Glomerular visceral epithelial cell (primary cell): Measurements from ENCODE around the gene RASAL2.

Experiments
- DNase-seq: peaks from one replicate; pipeline ENCODE4 v3.0.0-alpha.2; 2016; ENCODE audit errors: extremely low spot score

Gene RASAL2

DNA sequence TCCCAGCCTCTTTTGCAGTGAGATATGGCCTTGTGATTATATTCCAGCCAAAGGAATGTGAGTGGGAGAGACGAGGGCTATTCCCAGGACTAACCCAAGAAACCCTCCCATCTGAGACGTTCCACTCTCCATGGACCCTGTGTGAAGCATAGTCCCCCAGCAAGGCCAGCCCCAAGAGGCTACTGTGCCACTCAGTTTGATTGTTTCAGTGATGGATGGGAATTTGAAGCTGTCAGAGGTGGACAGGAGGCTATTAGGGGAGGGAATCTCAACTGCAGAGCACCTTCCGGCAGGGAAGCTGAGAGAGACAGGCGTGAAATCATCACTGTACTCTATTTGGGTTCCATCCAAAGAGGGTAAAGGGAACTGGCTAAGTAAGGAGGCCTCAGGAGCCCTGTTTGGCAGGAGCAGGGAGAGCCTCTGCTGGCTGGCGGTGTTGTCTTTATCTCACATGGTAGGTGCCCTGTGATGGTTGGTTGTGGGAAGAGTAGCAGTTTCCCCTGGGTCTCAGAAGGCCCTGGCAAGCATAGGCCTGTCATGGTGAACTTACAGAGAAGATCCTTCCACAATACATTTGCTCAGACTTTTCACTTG lies 415.6 kb downstream of the RASAL2 start:
- no peak for DNase-seq

GRCh38 chr1:178510155-178510554 lies 416.3 kb downstream of the RASAL2 start:
- DNase-seq = no peak

DNA sequence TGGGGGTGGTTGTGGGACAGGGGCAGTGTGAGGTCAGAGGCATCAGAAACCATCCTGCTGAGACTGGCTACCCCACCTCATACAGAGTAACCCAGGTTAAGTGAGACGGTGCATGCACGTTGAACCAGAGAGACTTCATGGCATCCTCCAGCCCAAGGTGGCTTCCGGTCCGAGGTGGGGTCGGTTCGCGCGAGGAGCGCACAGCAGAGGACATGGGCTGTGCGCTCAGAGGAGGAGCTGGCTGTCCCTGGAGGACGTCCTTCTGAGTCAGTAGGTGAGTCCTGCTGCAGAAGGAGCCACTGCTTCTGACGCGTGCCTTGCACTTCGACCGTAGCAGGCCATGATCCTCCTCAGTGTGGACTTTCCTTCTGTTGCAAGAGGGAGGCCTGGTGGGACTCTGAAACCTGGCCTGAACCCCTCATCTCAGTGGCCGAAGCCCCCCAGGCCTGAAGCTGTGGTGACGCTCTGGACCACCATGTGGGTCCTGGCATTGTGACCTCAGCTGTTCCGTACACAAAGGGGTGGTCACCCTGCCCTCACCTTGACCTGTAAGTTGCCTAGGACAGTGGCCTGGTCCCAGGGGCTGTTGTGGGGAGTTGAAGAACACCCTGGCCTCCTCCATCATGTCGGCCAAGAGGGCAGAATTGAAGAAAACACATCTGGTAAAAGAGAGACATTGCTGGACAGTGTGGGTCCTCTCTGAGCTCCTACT lies 418.8 kb downstream of the RASAL2 start, which contains the start of gene TEX35:
TEX35 (plus strand) TSS at position 544 of the 712 bp plus-strand sequence; CDS start at position 624, 80 bp downstream.
- no peak for DNase-seq

- no peak for DNase-seq
These were observed 419.5 kb downstream of the RASAL2 start for GRCh38 chr1:178513278-178513983.

GRCh38 chr1:178516110-178516509 lies 422.2 kb downstream of the RASAL2 start:
- no peak for DNase-seq

GRCh38 chr1:178518894-178519293 lies 425.0 kb downstream of the RASAL2 start:
- DNase-seq = no peak

DNA sequence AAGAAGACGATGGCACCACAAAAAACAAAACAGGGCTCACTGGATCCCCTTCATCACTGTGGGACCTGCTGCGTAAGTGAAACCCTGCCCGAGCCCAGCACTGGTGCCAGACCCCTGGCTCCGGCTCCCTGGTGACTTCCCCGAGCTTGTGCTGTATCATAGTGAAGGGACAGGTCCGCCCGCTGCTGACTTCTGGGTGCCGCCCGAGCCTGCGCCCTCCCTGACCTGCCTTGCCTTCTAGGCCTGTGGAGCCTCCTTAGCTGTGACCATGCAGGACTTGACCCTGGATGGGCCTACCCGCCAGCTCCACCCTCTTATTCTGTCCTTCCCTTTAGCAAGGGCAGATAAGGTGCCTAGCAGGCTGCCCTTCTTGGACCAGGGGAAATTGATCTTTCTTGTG lies 426.9 kb downstream of the RASAL2 start:
- DNase-seq = no peak

DNA sequence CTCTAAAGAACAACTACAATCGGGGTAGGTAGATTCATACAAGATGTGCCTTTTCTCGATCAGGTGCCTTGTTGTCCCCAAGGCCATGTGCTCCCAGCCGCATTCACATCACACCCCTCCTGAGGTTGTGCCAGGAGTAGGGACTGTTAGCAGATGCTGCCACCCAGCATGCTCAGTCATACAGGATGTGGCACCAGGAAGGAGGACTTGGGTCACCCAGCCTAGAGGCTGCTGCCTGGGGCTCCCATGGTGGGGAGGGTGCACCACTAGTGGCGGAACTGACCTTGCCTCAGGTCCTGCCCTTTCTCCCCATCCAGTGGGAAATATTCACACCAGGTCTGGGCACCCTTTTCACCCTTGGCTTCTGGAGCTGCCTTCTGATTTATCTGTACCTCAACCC lies 427.3 kb downstream of the RASAL2 start:
- DNase-seq = no peak

DNA sequence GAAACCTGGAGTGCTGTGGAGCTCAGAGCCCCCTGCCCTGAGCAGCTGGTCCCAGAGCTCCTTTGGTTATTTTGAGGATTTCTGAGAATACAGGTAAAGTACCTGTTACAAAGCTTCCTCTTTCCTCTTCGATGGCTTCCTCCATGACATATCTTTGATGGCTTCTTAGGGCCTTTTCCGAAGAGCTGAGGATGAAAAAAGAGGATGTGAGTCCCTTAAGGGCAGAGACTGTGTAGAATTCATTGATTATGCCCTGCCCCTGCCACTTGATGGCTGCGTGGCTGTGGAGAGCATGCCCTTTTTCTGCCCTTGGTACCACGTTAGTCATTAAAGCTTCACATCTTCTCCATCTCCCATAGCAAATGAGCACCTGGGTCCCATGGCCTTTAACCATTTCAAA lies 433.2 kb downstream of the RASAL2 start:
- DNase-seq = no peak

DNA sequence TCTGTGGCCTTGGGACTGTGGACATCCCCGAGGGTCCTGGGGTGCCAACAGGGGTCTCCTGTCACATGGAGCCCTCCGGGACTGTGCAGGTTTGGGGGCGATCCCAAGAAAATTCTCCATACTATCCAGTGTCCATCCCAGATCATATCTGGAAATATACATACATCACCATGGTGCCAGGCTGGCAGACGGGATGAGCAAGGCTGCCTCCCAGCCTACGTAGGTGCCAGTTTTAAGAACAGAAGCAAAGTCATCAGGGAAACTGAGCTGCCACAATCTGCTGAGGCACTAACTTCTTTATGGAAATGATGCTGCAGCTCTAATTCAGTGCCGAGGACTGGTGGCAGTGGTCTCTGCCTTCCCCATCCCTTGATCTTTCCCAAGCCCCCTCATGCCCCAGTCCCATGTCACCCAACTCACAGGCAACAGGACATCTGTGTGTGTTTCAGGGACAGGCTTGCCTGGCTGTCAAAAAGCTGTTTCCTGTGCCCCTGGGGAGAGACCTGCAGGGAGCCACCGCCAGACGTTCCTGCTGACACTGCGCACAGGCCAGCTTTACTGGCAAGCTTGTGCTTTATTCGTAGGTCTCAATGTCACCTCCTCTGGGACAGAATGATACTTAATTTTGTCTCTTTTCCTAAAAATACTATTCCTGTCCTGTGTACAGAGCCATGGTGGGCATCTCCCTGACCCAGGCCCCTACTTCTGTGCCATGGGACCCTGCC lies 434.5 kb downstream of the RASAL2 start:
- no peak for DNase-seq

GRCh38 chr1:178528953-178529335 lies 435.0 kb downstream of the RASAL2 start:
- DNase-seq = no peak

DNA sequence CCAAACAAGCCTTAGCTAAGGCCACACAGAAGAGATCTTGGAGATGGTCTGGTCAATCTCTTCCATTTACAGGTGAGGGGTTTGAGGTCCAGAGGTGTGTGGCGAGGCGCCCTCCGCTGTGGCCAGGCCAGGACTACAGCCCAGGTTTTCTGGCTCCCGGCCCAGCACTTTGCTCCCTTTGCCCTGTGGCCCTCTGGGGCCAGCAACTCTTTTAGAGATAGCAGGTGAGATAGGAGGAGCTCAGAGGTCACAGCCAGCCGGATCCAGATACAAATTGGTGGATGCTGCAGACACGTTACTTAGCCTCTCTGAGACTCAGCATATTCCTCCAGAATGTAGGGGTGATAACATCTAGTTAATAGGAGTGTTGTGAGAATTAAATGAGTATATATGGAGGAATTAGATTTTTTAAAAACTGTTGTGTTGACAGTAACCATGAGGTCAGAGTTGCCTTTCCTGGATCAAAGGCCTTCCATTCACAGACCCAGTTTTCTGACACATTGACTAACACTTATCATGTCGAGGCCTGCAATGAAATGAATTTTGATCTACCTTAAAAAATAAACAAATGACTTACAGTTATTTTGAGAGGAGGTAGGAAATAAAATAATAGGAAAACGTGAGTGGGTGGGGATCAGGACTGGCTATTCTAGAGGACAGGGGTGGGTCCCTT lies 435.6 kb downstream of the RASAL2 start:
- DNase-seq = no peak

GRCh38 chr1:178530037-178530402 lies 436.1 kb downstream of the RASAL2 start:
- peak; percentile 96 for DNase-seq

DNA sequence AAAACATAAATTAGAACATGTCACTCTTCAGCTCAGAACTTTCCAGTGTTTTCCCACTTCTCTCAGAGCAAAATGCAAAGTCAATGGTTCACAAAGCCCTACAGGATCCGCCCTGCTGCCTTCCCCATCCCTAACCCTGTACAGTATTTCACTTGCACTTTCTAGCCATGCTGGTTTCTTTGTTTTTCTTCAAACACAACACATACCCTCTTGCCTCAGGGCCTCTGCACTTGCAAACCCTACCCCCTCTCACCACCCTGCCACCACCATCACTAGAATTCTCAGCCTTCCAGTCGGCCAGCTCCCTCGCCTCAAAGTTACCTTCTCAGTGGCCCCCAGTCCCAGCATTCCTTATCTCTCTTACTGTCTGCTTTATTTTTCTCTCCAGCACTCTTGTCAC lies 436.6 kb downstream of the RASAL2 start:
- DNase-seq = no peak

DNA sequence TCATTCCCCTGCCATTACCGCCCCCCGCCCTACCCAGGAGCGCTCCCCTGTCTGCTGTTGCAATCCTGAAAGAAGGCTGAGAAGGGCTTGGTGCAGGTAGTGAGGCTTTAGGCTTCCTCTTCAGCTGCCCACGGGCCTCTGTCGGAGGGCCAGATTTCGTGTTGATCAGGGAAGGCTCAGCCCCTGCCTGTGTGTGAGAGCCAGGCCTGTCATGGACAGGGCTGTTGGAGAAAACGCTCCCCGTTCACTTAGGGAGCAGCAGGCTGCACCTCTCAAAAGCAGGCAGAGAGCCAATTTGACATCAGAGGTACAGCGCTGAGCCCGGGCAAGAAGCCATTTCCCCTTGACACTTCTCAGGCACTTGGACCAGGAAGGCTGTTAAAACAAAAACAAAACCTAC lies 438.0 kb downstream of the RASAL2 start:
- no peak for DNase-seq

DNA sequence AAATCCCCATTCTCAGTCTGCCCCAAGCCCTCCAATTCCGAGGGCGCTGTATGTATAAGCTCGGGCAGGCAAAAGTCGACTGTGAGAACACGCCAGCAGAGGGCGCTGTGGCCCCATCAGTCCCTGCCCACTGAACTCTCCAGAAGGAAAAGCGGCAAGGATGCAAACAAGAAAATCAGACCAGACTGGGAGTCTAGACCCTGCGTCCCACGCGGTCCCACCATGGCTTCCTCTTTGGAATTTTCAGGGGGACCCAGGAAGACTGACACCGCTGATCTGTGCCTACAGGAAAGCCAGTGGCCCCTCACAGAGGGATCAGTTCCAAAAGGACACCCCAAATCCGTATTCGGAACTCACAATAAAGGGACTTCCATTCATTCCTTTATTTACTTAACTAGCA lies 438.5 kb downstream of the RASAL2 start:
- DNase-seq = peak; percentile 86

DNA sequence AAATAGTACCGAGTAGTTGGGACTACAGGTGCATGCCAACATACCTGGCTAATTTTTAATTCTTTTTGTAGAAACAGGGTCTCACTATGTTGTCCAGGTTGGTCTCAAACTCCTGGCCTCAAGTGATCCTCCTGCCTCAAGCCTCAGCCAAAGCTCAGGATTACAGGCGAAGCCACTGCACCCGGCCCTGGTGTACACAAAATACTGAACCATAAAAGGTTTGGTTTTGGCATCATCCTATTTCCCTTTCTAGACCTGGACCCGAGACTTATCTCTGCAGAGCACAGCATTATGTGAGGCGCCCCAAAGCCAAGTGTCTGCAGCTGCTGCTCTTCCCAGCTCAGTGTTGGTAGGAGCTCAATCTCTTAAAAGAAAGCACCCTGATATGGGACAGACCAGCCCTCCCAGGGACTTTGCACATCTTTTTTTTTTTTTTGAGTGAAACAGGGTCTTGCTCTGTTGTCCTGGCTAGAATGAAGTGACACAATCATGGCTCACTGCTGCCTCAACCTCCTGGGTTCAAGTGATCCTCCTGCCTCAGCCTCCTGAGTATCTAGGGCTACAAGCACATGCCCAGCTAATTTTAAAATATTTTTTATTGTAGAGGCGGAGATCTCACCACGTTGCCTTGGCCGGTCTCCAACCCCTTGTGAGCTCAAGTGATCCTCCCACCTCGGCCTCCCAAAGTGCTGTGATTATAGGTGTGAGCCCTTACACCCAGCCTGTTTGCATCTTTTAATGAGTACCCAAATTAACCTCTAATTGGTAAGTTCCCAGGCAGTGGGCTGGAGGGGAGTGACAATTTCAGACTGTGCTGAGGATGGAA lies 439.4 kb downstream of the RASAL2 start:
- DNase-seq = no peak
